Spleen (tissue), 7 donors: Measurements from ENCODE around the gene CCM2L.

Source experiments
- CTCF ChIP-seq, 11 experiments: fragments of 200-600 bp in 7 of 11; fragments of 450-650 bp in 4 of 11; sonication (generic) in 4 of 11; IDR thresholded peaks in 8 of 11; conservative IDR thresholded peaks in 3 of 11; 1 replicate in 7 of 11; 2 replicates in 4 of 11; pipeline versions ENCODE4 v1.4.0 to v1.8.0; 2016 to 2021; ENCODE audit warnings: antibody characterized with exemption in 11 of 11, inconsistent platforms in 4 of 11, mild to moderate bottlenecking in 1 of 11
- POLR2A ChIP-seq, 3 donors: fragments of 450-650 bp; IDR thresholded peaks; one replicate each; pipeline ENCODE4 v1.5.1; 2017; ENCODE audit warnings: antibody characterized with exemption in 3 of 3, mild to moderate bottlenecking in 1 of 3
- donor health status: DM: no; HTN: no; CAD: no; lungs with moderate emphysema.
- donor health status: DM: no; HTN: no; CAD: no.
- donor health status: DM: no; HTN: no; CAD: no.

- no peak for TF ChIP-seq POLR2A (IDR thresholded peaks at IDR 0.05)
- TF ChIP-seq CTCF (IDR thresholded peaks at IDR 0.05 in 8 of 11, conservative IDR thresholded peaks at IDR 0.05 in 3 of 11), result no peak
Measured at GRCh38 chr20:32009564-32009963, 674 bp upstream of the CCM2L start.
